Psoas muscle (tissue), 8 donors: ENCODE results near the gene TLDC2. TPM values are rescaled to one million over a fixed set of nuclear protein-coding genes. Genes with fewer than 3 reads are reported as not detected.

ENCODE experiments used
- ATAC-seq, 4 donors: fragments of 200-7000 bp; cut with Tn5 transposase; one replicate each; pipeline ENCODE4 v1.9.1; 2020; ENCODE audit warnings: moderate library complexity in 3 of 4, mild to moderate bottlenecking in 2 of 4
- DNase-seq, 2 donors: peaks; one replicate each; pipeline ENCODE4 v3.0.0-alpha.2; 2020
- H3K27ac ChIP-seq: fragments of 200-600 bp; one replicate; pipeline ENCODE4 v1.8.0; 2022
- H3K27me3 ChIP-seq, 3 donors: fragments of 200-600 bp in 1 of 3; one replicate each; pipeline versions ENCODE4 v1.6.1 to v1.8.0; 2013 to 2022; ENCODE audit warnings: low read length in 2 of 3, mild to moderate bottlenecking in 2 of 3, moderate library complexity in 1 of 3; ENCODE audit not compliant: insufficient read depth in 3 of 3
- H3K36me3 ChIP-seq, 2 donors: fragments of 200-600 bp in 1 of 2; one replicate each; pipeline versions ENCODE4 v1.6.1 to v1.8.0; 2013 to 2022; ENCODE audit warnings: low read depth in 1 of 2, mild to moderate bottlenecking in 1 of 2, moderate library complexity in 1 of 2; ENCODE audit not compliant: insufficient read depth in 1 of 2
- H3K4me1 ChIP-seq: fragments of 200-600 bp; one replicate; pipeline ENCODE4 v1.8.0; 2022
- H3K4me3 ChIP-seq: fragments of 200-600 bp; one replicate; pipeline ENCODE4 v1.8.0; 2022; ENCODE audit warnings: mild to moderate bottlenecking
- H3K9me3 ChIP-seq: fragments of 200-600 bp; one replicate; pipeline ENCODE4 v1.8.0; 2022
- whole genome bisulfite sequencing, 3 donors: extraction: QIAGEN DNeasy Blood & Tissue Kit; methylation state at CpG; one replicate each; pipeline versions ENCODE4 v1.1.6 to v1.1.7; 2013; 5-methylcytosine and 5-hydroxymethylcytosine counted together
- intact Hi-C, 2 donors: fragments of 100-400 bp; cut with DNase I; formaldehyde crosslinking; loops; one replicate each; pipeline versions ENCODE4 v1.11.0 to v1.14.2; 2022
- polyA plus RNA-seq, 3 donors: library from polyadenylated mRNA; stranded (reverse); fragments of 200-250 nt; gene quantifications; one replicate each; pipeline ENCODE4 v1.2.3, GENCODE V29; 2013
- total RNA-seq, 4 donors: library from RNA; stranded (reverse); fragmentation: NEBNext Ultra II Directional in 2 of 4; extraction: Animal tissue kit (Norgen Biotek cat#: 25700) in 2 of 4; gene quantifications; one replicate each; pipeline versions ENCODE4 v1.2.1 to v1.2.4, GENCODE V29; 2021 to 2023
- TF ChIP-seq, protein P1 (sequence below): fragments of 200-600 bp; IDR thresholded peaks from one replicate; pipeline ENCODE4 v1.8.0; 2022; ENCODE audit warnings: antibody characterized with exemption
- donor health status: healthy with polysubstance abuse.
- donor health status: DM: no; HTN: no; CAD: no; lungs with moderate emphysema.
- donor health status: Bipolar disorder and iron deficiency.
- donor health status: healthy.
- donor health status: DM: yes; HTN: yes; CAD: no.
- donor health status: DM: no; HTN: no; CAD: no.
- donor health status: DM: no; HTN: no; CAD: no.
- donor health status: DM: yes; HTN: yes; CAD: no.

Gene TLDC2
- total and polyA plus RNA-seq, 7 donors, result 0.04 to 0.15 (median 0.05) TPM; not detected in 4

DNA sequence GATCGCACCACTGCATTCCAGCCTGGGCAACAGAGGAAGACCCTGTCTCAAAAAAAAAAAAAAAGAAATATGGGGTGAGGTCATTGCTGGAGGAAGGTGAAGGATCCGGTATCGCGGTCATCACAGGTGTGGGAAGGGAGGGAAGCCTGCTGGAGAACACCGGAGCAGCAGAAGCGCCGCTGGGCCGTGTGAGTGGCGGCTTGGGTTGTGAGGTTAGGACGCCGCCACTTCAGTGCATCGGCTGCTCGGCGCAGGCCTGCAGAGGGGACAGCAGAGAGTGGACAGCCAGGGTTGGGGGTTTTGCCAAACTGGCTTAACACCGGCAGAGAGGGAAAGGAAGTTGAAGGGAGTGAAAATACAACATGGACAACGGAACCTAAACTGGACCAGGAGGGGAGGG is 5.4 kb downstream of the TLDC2 start:
- TF ChIP-seq, protein P1, sequence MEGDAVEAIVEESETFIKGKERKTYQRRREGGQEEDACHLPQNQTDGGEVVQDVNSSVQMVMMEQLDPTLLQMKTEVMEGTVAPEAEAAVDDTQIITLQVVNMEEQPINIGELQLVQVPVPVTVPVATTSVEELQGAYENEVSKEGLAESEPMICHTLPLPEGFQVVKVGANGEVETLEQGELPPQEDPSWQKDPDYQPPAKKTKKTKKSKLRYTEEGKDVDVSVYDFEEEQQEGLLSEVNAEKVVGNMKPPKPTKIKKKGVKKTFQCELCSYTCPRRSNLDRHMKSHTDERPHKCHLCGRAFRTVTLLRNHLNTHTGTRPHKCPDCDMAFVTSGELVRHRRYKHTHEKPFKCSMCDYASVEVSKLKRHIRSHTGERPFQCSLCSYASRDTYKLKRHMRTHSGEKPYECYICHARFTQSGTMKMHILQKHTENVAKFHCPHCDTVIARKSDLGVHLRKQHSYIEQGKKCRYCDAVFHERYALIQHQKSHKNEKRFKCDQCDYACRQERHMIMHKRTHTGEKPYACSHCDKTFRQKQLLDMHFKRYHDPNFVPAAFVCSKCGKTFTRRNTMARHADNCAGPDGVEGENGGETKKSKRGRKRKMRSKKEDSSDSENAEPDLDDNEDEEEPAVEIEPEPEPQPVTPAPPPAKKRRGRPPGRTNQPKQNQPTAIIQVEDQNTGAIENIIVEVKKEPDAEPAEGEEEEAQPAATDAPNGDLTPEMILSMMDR, result no peak
- no peak overlapping the region for H3K27ac ChIP-seq
- no peak overlapping the region for H3K4me3 ChIP-seq
- DNase-seq, result no peak
- no peaks in the 10 kb centered on the region for H3K27me3 ChIP-seq
- no peaks in the 10 kb centered on the region for H3K9me3 ChIP-seq
- H3K36me3 ChIP-seq, result no peaks in the 10 kb centered on the region
- no peaks in the 10 kb centered on the region for H3K4me1 ChIP-seq
- 79 to 85% (median 81%) methylated on average over 16 of the region's 16 CpGs for WGBS, 3 donors
- no peak for ATAC-seq
- intact Hi-C loops, result no loop called here

GRCh38 chr20:36881888-36882287 is 6.0 kb downstream of the TLDC2 start:
- 53 to 70% (median 68%) methylated on average over 4 of the region's 4 CpGs for WGBS, 3 donors
- H3K9me3 ChIP-seq, result no peaks in the 10 kb centered on the region
- H3K4me3 ChIP-seq, result no peak overlapping the region
- intact Hi-C loops, result no loop called here
- H3K27ac ChIP-seq, result no peak overlapping the region
- DNase-seq, result no peak
- ATAC-seq, result no peak
- H3K4me1 ChIP-seq, result no peaks in the 10 kb centered on the region
- H3K36me3 ChIP-seq, result no peaks in the 10 kb centered on the region
- no peaks in the 10 kb centered on the region for H3K27me3 ChIP-seq
- TF ChIP-seq, protein P1, result no peak

DNA sequence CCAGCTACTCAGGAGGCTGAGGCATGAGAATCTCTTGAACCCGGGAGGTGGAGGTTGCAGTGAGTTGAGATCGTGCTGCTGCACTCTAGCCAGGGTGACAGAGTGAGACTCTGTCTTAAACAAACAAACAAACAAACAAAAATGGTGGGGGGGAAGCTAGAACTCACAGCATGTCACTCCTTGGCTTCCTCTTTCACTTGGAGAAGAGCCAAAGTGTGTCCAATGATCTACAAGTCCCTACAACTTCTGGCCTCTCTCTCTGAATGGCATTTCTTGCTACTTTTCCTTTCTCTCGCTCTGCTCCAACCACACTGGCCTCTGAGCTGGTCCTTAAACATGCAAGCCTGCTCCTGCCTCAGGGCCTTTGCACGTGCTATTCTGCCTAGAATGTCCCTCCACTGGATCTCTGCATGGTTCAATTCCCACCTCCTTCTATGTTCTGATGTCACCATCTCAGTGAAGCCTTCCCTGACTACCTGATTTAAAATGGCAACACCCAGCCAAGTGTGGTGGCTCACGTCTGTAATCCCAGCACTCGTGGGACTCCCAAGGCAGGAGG is 8.1 kb downstream of the TLDC2 start:
- WGBS, 3 donors, result 74 to 80% (median 79%) methylated on average over 6 of the region's 6 CpGs
- Histone ChIP-seq H3K4me3 (no peak overlapping the region), H3K9me3 (no peaks in the 10 kb centered on the region), H3K27me3 (no peaks in the 10 kb centered on the region), H3K27ac (no peak overlapping the region), H3K36me3 (no peaks in the 10 kb centered on the region), H3K4me1 (no peaks in the 10 kb centered on the region)
- DNase-seq, result no peak
- intact Hi-C loops, result no loop called here
- TF ChIP-seq, protein P1, result no peak
- ATAC-seq, result no peak

DNA sequence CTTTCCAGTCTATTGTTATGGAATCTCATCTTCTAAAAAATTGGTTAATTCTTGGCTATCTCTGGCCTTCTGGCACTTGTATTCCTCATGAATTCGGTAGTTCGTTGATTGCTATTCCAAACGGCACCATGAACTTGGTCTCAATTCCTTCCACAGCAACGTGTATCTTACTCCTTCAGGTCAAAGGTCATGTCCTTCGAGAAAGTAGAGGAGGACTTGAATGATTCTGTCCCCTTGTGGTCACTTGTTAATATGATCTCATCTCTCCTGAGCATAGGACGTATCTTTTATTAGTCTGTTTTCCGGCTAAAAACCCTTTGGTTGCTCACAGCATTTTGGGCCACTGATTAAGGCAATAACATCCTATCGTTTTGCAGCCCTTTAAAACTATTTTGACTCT is 9.4 kb downstream of the TLDC2 start:
- intact Hi-C loops, result no loop called here
- ATAC-seq (no peak), DNase-seq (no peak)
- H3K27ac ChIP-seq, result no peak overlapping the region
- no peaks in the 10 kb centered on the region for H3K9me3 ChIP-seq
- no peaks in the 10 kb centered on the region for H3K27me3 ChIP-seq
- WGBS, 3 donors, result 44 to 51% (median 45%) methylated on average over 8 of the region's 8 CpGs
- no peak overlapping the region for H3K4me3 ChIP-seq
- TF ChIP-seq, protein P1, result no peak
- no peaks in the 10 kb centered on the region for H3K4me1 ChIP-seq
- no peaks in the 10 kb centered on the region for H3K36me3 ChIP-seq
